Putamen (tissue), 1 donor: ENCODE measurements around the gene TBX15.
"Not testable (repeated sequence)": the region's sequence is repeated elsewhere in the genome, so short reads cannot be mapped to it uniquely, and the experiment has no call there.

Experiments
- DNase-seq: peaks from one replicate; pipeline ENCODE4 v3.0.0-alpha.2; 2016; ENCODE audit warnings: low spot score

Gene TBX15

GRCh38 chr1:118958937-118959631, 29.1 kb downstream of the TBX15 start:
- DNase-seq, result no peak

GRCh38 chr1:118958140-118958539, 30.0 kb downstream of the TBX15 start:
- DNase-seq, result no peak

- not testable (repeated sequence) for DNase-seq
Measured at GRCh38 chr1:118957579-118957978, 30.6 kb downstream of the TBX15 start.

GRCh38 chr1:118954301-118954905, 33.7 kb downstream of the TBX15 start:
- DNase-seq, result no peak

DNA sequence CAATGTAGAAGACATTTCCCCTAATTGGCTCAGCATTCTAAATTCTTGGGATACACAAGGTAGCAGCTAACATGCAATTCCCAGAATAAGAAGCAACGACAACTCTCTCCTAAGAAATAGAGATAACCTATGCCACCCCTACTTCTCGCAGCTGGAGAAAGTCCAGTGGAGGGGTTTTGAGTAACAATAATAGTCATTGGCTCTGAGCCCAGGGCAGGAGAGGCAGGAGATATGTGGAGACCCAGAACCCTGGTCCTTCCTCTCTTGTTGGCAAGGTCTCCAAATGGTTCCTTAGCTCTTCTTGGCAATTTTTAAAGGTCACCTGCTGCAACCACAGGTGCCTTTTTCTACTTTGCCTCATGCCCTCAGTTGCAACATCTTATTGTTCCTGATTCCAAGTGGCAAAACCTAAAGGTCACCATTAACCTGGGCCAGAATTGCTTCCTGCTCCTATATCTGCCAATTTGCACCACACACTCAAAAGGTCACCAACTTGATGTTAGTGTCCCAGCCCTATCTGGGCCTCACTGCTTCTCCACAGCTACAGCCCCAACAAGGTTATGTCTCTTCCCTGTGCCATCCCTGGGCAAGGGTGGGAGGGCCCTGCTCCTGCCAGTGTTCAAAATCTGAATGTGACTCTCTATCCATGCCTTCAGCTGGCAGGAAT, 36.7 kb downstream of the TBX15 start:
- DNase-seq, result no peak

DNA sequence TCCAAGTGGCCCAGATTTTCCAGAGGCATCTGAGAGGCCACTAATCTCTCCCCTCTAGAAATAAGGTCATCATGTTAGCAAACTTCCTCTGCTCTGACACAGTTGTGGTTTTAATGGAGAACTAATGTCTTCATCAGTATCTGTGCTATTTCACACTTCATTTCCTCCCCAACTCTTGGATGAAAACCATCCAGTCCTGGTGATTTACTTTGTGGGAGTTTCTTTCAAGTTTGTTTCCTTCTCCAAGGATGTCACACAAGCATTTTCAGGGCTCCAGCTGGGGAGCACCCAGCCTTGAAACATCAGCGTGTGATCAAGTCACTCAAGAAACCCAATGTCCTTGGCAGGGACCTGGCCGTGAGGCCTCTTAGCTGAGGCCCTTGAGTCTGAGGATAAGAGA, 38.8 kb downstream of the TBX15 start:
- DNase-seq, result no peak

GRCh38 chr1:118948846-118949245, 39.3 kb downstream of the TBX15 start:
- no peak for DNase-seq

DNA sequence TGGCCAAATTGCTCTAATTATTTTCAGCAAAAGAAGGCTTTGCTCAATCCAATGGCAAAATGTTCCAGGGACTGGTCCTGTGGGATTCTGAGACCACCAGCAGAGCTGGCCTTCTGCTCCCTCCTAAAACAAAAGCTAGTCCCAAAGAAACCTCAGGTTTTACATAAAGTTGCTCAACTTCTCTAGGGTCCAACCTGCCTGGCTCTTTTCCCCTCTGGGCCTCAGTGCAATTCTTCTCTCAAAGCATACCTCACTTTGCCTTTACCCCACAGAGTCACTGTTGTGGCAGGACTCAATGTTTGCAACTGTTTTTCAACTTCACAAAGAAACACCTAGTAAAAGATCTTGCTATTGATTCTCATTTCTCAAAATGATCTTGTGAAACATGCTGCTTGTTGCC, 39.8 kb downstream of the TBX15 start:
- DNase-seq, result no peak

DNA sequence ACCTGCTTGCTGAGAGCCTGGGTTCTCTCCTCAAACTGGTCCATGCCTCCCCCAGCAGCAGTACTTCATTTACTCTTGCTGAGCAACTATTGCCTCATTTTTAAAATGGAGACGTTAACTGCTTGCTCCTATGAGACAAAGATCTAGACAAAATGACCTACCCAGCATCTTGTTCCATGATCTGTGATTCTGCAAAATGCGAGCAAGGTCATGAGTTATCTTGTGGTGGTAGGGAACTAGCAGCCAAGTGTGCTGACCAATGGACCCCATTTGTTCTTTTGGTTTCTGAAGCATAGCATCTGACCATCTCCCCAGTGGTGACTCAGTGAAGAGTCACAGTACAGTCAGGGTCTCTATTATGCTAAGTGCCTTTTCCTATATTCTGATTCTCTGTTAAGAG, 40.4 kb downstream of the TBX15 start:
- no peak for DNase-seq

DNA sequence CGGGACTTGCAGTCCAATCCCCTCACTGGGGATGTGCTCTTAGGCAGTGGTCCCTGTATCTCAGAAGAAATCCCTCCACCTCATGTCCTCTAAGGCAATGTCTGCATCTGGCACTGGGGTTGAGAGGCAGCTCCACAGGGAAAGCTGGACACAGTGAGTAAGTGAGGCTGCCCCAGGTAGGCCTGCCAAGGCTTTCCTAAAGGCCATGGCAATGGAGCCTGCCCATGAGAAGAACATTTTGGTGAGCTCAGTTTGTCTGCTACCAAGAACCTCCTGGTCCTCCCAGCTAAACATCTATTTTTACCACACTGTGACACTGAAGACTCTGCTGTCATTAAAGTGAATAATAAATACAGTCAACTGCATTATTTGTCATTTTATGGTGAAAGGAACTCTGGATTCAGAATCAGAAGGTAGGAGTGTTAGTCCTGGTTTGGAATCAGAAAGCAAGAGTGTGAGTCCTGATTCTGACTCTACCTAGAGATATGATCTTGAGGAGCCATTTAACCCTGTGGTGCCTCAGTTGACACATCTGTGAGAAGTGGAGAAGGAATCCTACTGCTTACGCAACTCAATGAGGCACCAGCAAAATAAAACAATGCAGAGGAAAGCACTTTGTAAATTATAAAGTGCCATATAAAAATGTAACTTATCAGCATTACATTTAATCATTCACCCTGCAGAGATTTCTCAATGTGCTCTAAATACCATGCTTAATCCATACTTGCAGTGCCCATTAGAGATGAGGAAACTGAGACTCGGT, 41.0 kb downstream of the TBX15 start:
- no peak for DNase-seq

GRCh38 chr1:118945489-118945888, 42.7 kb downstream of the TBX15 start:
- DNase-seq, result no peak

DNA sequence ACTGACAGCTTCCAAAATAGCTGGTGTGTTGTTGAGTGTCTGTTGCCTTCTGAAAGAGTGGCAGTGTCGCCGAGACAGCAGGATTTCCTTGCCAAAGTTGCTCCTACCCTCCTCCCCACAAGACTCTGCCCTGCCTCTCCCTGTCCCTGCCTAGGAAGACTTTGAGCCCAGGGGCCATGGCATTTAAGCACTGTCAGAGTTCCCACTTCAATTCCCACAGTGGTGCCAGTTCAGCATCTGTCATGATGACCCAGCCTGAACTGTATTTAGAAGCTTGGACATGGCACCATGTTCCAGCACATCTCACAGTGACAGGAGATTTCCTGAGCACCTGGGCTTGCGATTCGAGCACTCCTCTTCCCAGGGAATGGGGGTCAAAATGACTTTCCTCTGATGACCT, 43.6 kb downstream of the TBX15 start:
- DNase-seq, result no peak

DNA sequence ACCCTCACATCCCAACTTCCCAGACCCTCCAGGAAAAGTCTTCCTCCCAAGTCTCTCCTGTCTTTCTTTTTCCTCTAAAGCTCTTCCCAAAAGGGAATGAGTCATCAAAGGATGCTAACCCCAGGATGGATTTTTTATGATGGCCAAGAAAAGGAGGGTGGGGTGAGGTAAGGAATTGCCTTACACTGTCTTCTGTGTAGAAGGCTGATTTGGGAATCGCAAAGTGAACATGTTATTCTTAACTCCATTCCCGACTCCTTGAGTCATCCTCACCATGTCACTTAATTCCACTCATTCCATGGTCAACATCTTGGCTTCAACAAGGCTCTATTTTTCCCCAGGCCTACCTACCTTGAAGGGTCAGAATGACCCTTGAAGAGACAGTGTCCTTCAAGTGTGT, 44.0 kb downstream of the TBX15 start:
- DNase-seq, result no peak

- no peak for DNase-seq
Measured at GRCh38 chr1:118940957-118941356, 47.2 kb downstream of the TBX15 start.

DNA sequence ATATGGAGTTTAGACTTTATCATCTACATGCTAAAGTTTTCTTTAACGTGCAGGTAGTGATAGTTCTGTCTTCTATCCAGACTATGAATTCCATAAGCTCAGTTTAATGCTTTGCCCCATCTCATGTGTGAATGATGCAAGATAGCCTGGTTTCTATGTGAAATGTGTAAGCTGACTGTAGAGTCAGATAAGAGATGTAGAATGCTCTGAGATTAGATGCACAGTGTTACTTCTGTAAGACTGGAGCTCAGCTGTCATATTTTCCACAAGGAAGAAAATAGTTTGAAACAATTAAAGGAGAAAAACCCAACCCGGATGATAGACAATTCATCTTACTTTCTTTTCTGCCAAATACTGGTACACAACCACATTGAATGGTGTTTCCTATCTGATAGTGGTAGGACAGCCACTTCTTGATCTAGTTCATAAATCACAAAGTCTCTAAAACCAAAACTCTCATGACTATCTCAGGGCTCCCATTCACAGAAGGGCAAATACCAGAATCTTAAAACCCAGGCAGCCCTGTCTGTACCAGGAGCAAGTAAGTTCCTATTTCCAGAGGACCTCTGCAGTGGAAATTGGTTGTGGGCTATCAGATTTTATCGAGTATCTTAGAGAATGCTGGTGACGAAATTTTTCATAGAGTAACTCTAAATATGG, 50.6 kb downstream of the TBX15 start:
- DNase-seq, result no peak

DNA sequence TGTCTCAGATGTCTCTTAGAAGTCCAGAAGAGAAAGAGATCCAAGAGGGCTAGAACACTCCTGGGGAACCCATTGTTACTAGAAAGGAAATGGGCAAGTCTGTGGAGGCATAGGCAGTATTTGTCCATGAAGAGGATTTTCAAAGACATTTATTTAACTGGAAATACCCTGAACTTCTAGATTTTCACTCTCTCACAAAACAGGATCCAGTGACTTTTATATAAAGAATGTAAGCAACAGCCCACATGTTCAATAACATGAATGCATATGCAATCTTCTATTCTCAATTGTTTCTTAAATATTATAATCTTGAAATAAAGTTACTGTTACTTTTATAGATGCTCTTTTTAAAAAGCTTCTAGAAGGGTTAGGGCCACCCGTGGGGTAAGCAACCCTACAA, 53.4 kb downstream of the TBX15 start:
- no peak for DNase-seq

DNA sequence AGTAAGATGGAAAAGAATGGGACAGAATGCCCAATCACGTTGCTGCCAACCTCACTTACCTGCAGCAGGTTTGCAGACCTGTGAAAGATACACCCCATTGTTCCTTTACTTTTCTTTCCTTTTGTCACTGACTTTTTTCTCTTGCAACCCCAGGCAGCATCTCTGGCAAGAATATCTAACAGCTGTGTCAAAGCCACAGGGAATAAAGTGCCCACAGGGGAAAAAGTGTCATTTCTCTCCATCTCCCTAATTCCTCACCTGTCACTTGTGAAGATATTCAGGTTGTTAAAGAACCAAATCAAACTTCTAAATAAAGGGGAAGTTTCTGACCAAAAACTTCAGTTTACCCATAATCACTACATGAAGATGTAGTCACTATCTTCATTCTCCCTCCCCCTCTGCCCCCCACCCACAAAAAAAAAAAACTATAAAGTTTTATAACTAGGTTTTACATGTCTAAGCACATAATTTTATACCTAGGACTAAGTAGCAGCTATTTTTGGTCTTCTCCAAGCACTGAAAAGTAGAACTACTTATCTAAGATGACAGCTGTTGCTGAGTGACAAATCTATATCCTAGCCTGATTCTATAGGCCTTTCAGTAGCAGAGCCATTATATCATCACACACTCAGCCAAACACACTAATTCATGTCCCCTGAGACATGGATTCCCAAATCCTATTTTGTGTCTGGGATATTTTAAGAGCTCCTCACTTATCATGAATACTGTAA, 54.9 kb downstream of the TBX15 start:
- no peak for DNase-seq

- no peak for DNase-seq
Measured at GRCh38 chr1:118931876-118932275, 56.3 kb downstream of the TBX15 start.

DNA sequence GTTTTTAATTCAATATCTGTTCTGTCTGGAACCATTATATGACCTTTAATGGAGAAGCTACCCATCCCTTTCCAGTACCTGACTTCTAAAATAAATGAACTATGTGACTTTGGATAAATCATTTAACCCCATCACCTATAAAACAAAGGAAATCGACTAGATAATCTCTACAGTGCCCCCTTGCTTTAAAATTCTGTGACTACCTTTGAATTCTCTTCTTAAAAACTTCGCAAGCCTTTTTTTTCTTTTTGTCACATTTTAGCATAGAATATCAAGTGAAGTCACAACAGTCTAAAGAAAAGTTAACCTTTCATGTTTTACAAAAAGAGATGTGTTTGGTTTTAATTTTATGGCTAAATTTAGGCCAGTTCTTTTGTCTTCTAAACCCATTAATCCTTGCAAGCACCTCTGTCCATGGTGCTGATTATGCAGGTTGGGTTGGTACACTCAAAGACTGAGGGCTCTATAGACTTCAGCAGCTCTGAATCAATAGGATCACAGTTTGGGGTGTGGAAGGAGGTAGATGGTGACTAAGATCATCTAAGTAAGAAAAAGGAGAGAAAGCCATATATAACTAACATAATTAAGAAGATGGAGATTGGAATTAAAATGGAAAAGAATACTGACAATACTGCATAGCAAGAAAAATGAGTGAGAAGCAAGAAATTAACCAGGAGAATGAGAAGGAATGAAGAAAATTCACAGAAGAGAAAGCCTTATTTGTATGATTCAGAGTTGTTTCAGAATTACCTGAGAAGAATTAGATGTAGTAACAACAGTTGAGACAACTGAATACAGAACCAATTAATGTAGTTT, 59.2 kb downstream of the TBX15 start:
- DNase-seq, result no peak

- DNase-seq, result no peak
Measured at GRCh38 chr1:118927427-118928187, 60.5 kb downstream of the TBX15 start.
